A549 (cell line): ENCODE results near the gene FGD2. TPM values are rescaled to one million over a fixed set of nuclear protein-coding genes. Genes with fewer than 3 reads are reported as not detected.

Experiments
- ATAC-seq, 2 experiments: fragments of 200-7000 bp in 1 of 2; fragments of >200 bp in 1 of 2; cut with Nextera tagmentation in 1 of 2; cut with Tn5 transposase in 1 of 2; 3 replicates each; pipeline versions ENCODE4 v1.8.0 to v1.9.1; 2018 to 2020; ENCODE audit warnings: mild to moderate bottlenecking in 1 of 2, moderate library complexity in 1 of 2
- CTCF ChIA-PET: fragments of 300-600 bp; sonication (Branson Sonifier 250); formaldehyde crosslinking; extraction: SDS; loops from one replicate; lab custom pipeline; 2021; ENCODE audit warnings: antibody characterized with exemption, inconsistent platforms; lab: Yijun Ruan, JAX
- POLR2A ChIA-PET: fragments of 350-600 bp; formaldehyde crosslinking; extraction: SDS; loops from one replicate; lab custom pipeline; 2021; ENCODE audit warnings: antibody characterized with exemption, inconsistent platforms; lab: Yijun Ruan, JAX
- DNase-seq, 2 experiments: peaks; one replicate each; pipeline versions ENCODE4 v3.0.0 to v3.0.0-alpha.2; 2011 to 2016; ENCODE audit warnings: low read depth in 1 of 2, low spot score in 1 of 2
- FAIRE-seq: peaks from 2 replicates; lab custom pipeline; 2011; peaks lifted over from hg19 to GRCh38; lab: Jason Lieb, UNC
- H3K27ac ChIP-seq, 2 experiments: fragments of >200 bp; sonication (Bioruptor Twin); formaldehyde crosslinking; 3 replicates each; pipeline ENCODE4 v1.5.1; 2016 to 2017
- H3K4me1 ChIP-seq: fragments of >200 bp; sonication (Bioruptor Twin); formaldehyde crosslinking; 3 replicates; pipeline ENCODE4 v1.6.1; 2016
- H3K4me2 ChIP-seq: fragments of >200 bp; sonication (Bioruptor Twin); formaldehyde crosslinking; 3 replicates; pipeline ENCODE4 v1.6.1; 2016
- H3K4me3 ChIP-seq: fragments of >200 bp; sonication (Bioruptor Twin); formaldehyde crosslinking; 3 replicates; pipeline ENCODE4 v1.5.1; 2016
- H3K9me3 ChIP-seq: fragments of >200 bp; sonication (Bioruptor Twin); formaldehyde crosslinking; 3 replicates; pipeline ENCODE4 v1.6.1; 2016
- ATOH8 ChIP-seq: fragments of 250-450 bp; sonication (Bioruptor Pico); IDR thresholded peaks from 2 replicates; pipeline ENCODE4 v1.5.0; 2020; ENCODE audit warnings: low read depth, mild to moderate bottlenecking, moderate library complexity
- BCL3 ChIP-seq: fragments of >200 bp; sonication (Bioruptor Twin); formaldehyde crosslinking; IDR thresholded peaks from 3 replicates; pipeline ENCODE4 v1.6.1; 2016
- BHLHE40 ChIP-seq: IDR thresholded peaks from 2 replicates; pipeline ENCODE4 v1.6.1; 2012; ENCODE audit warnings: low read depth, low read length, inconsistent platforms
- CHD2 ChIP-seq: fragments of 150-350 bp; IDR thresholded peaks from 2 replicates; pipeline ENCODE4 v1.6.1; 2014; ENCODE audit warnings: low read length; ENCODE audit not compliant: partially characterized antibody
- CHD4 ChIP-seq: fragments of 200-600 bp; sonication (generic); IDR thresholded peaks from 2 replicates; pipeline ENCODE4 v1.6.1; 2016; ENCODE audit warnings: antibody characterized with exemption, mild to moderate bottlenecking, borderline replicate concordance
- CTCF ChIP-seq: fragments of >200 bp; sonication (Bioruptor Twin); formaldehyde crosslinking; IDR thresholded peaks from 3 replicates; pipeline ENCODE4 v1.5.1; 2016
- E2F6 ChIP-seq: IDR thresholded peaks from 2 replicates; pipeline ENCODE4 v1.6.1; 2012; ENCODE audit warnings: low read depth, borderline replicate concordance
- EP300 ChIP-seq, 2 experiments: fragments of >200 bp; sonication (Bioruptor Twin); formaldehyde crosslinking; IDR thresholded peaks; 2 replicates in 1 of 2; 3 replicates in 1 of 2; pipeline ENCODE4 v1.6.1; 2016 to 2017
- FOXS1 ChIP-seq: fragments of 250-450 bp; sonication (Bioruptor Pico); IDR thresholded peaks from 2 replicates; pipeline ENCODE4 v1.5.0; 2020; ENCODE audit warnings: mild to moderate bottlenecking, moderate library complexity
- HDAC2 ChIP-seq: fragments of 200-600 bp; sonication (generic); IDR thresholded peaks from 2 replicates; pipeline ENCODE4 v1.6.1; 2016
- HMGXB4 ChIP-seq: fragments of 250-450 bp; sonication (Bioruptor Pico); IDR thresholded peaks from 2 replicates; pipeline ENCODE4 v1.5.0; 2021; ENCODE audit warnings: mild to moderate bottlenecking, moderate library complexity, borderline replicate concordance
- HOXB5 ChIP-seq: fragments of 250-450 bp; sonication (Bioruptor Pico); IDR thresholded peaks from 2 replicates; pipeline ENCODE4 v1.5.0; 2020; ENCODE audit warnings: mild to moderate bottlenecking, moderate library complexity
- NR3C1 ChIP-seq: fragments of >200 bp; sonication (Bioruptor Twin); formaldehyde crosslinking; IDR thresholded peaks from 3 replicates; pipeline ENCODE4 v1.6.1; 2017
- PBX3 ChIP-seq: IDR thresholded peaks from 2 replicates; pipeline ENCODE4 v1.6.1; 2012
- POLR2A ChIP-seq: IDR thresholded peaks from 2 replicates; pipeline ENCODE4 v1.6.1; 2012; ENCODE audit warnings: mild to moderate bottlenecking, low read length
- RAD21 ChIP-seq, 2 experiments: fragments of >200 bp in 1 of 2; sonication (Bioruptor Twin) in 1 of 2; formaldehyde crosslinking in 1 of 2; IDR thresholded peaks in 1 of 2; conservative IDR thresholded peaks in 1 of 2; 2 replicates in 1 of 2; 3 replicates in 1 of 2; pipeline ENCODE4 v1.6.1; 2012 to 2018; ENCODE audit warnings: inconsistent platforms in 1 of 2
- SMC3 ChIP-seq: fragments of >200 bp; sonication (Bioruptor Twin); formaldehyde crosslinking; IDR thresholded peaks from 3 replicates; pipeline ENCODE4 v1.6.1; 2018; ENCODE audit warnings: inconsistent platforms
- SREBF2 ChIP-seq: fragments of 450-650 bp; IDR thresholded peaks from 2 replicates; pipeline ENCODE4 v1.6.1; 2014; ENCODE audit warnings: mild to moderate bottlenecking, moderate library complexity
- TFCP2L1 ChIP-seq: fragments of 250-450 bp; sonication (Bioruptor Pico); IDR thresholded peaks from 2 replicates; pipeline ENCODE4 v1.5.0; 2021; ENCODE audit warnings: mild to moderate bottlenecking
- USF2 ChIP-seq: fragments of 450-650 bp; IDR thresholded peaks from 2 replicates; pipeline ENCODE4 v1.6.1; 2014; ENCODE audit warnings: antibody characterized with exemption
- WGBS: methylation state at CpG from one replicate; pipeline ENCODE4 v1.1.6; 2017; ENCODE audit errors: missing lambda C conversion rate; 5-methylcytosine and 5-hydroxymethylcytosine counted together
- polyA plus RNA-seq, 4 experiments: library from polyadenylated mRNA; depleted of rRNA in 3 of 4; stranded (reverse); fragments of >200 nt; fragmentation: RNase III in 1 of 4; extraction: RNeasy Plus Mini Kit Qiagen cat#74134 plus additional on column Dnase treatment in 1 of 4; gene quantifications; 2 replicates in 3 of 4; 3 replicates in 1 of 4; pipeline ENCODE4 v1.2.3, GENCODE V29; 2011 to 2017

Gene FGD2
- polyA plus RNA-seq, 2 of the 4 experiments (the other 2 are of a cell fraction) = not detected

GRCh38 chr6:37020812-37021211 is 15.4 kb downstream of the FGD2 start:
- peaks cover 45% of the 10 kb centered on the region for H3K4me1 ChIP-seq
- WGBS = 90% methylated on average over 5 of the region's 5 CpGs
- DNase-seq (no peak), FAIRE-seq (no peak), ATAC-seq (no peak)
- no peak overlapping the region for H3K27ac ChIP-seq
- TF ChIP-seq BCL3 (no peak), FOXS1 (CRISPR knock-in tag) (no peak), USF2 (no peak), E2F6 (no peak), NR3C1 (no peak), HDAC2 (no peak), SMC3 (no peak), HMGXB4 (CRISPR knock-in tag) (no peak), CHD4 (no peak), BHLHE40 (no peak), ATOH8 (no peak), CHD2 (no peak), HOXB5 (CRISPR knock-in tag) (no peak), POLR2A (no peak), TFCP2L1 (CRISPR knock-in tag) (no peak), EP300 (IDR thresholded peaks at IDR 0.05) (no peak)
- no peaks in the 10 kb centered on the region for H3K9me3 ChIP-seq
- CTCF ChIA-PET = interaction anchor here (0.9 to 20.1 kb wide), 15 partner anchors 10 to 278 kb away, joined by 3 to 546 read pairs (median 7); partner anchors contain the start of genes C6orf89 and PIM1
- H3K4me3 ChIP-seq = no peak overlapping the region
- H3K4me2 ChIP-seq = no peak overlapping the region
- POLR2A ChIA-PET = no interaction called here

GRCh38 chr6:37021356-37022129 is 16.1 kb downstream of the FGD2 start:
- WGBS = 59% methylated on average over 11 of the region's 14 CpGs
- no peak overlapping the region for H3K4me2 ChIP-seq
- ChIA-PET POLR2A (interaction anchor here (0.6 kb wide), 1 partner anchor 221 kb away, joined by 3 read pairs; no protein-coding TSS in a partner anchor), CTCF (interaction anchor here (0.9 to 20.1 kb wide), 12 partner anchors 9 to 293 kb away, joined by 3 to 546 read pairs (median 6); partner anchors contain the start of genes C6orf89 and PIM1)
- peaks cover 45% of the 10 kb centered on the region for H3K4me1 ChIP-seq
- FAIRE-seq (no peak), DNase-seq (peak in 1 of 2 experiments; percentile 60), ATAC-seq (peak in 1 of 2 experiments; percentile 38; a peak in 3 of 6 replicates)
- peak overlapping the region; percentile 48 to 87; a peak in 5 of 6 replicates for H3K27ac ChIP-seq
- H3K9me3 ChIP-seq = no peaks in the 10 kb centered on the region
- H3K4me3 ChIP-seq = no peak overlapping the region
- TF ChIP-seq PBX3 = no peak
- TF ChIP-seq CTCF = peak; percentile 54
- peak; percentile 71 for TF ChIP-seq SMC3
- peak; percentile 70 to 86 for TF ChIP-seq RAD21 (conservative IDR thresholded peaks at IDR 0.05 in 1 of 2, IDR thresholded peaks at IDR 0.05 in 1 of 2)
- TF ChIP-seq SREBF2 = no peak
- TF ChIP-seq, all 56 proteins: peak for 3
